ENCODE results near the gene SCT.
A peak's percentile ranks its signal among the peaks of the same experiment; 100 is the strongest.

Gene SCT

DNA sequence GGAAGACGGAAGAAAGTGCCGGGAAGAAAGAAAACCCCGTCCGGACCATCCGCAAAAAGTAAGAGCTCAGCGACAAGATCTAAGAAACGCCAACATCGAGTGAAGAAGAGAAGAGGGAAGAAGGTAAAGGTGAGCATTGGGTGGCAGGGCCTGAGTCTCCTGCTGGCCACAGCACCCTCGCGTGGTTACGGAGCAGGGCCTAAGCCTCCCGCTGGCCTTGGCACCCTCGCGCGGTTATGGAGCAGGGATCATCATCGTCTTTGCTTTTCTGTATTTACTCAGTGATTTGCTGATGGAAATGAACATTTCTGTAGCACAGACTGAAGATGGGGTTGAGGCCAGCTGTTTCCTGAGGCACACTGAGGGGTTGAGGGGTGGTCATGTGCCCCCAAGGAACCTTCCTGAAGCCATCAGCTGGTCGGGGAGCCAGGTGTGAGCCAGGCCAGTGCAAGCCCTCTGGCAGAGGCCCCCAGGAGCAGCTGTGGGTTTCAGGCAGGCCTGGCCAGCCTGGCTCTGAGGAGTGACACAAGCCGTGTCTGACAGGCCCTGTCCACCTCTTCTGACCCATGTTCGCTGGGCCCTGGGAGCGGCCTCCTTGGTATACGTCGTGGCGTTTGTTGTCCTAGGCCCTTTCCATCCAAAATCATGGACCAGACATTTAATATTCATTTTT lies 25.3 kb downstream of the SCT start:
- Histone ChIP-seq H3K4me2 (ENCODE audit: low read length, poor library complexity, severe bottlenecking) (no peak overlapping the region), H2BK5ac (ENCODE audit: low read depth, low read length, poor library complexity, severe bottlenecking) (no peak overlapping the region), H3K4me3 (ENCODE audit: insufficient read depth in 1 of 2, low read depth in 1 of 2, low read length in 2 of 2) (no peak overlapping the region), H2BK120ac (ENCODE audit: low read depth, low read length) (no peak overlapping the region), H3K9me3 (ENCODE audit: control insufficient read depth, low read length) (no peaks in the 10 kb centered on the region), H3K36me3 (ENCODE audit: control insufficient read depth in 1 of 2, insufficient read depth in 2 of 2, low read depth in 1 of 2, low read length in 2 of 2) (peaks cover 86 to 88% of the 10 kb centered on the region in 2 experiments), H3K23ac (ENCODE audit: low read length in 2 of 2) (no peak overlapping the region), H4K8ac (ENCODE audit: low read length) (no peak overlapping the region), H2BK15ac (ENCODE audit: low read depth, poor library complexity, severe bottlenecking) (no peak overlapping the region), H3K14ac (ENCODE audit: low read length in 2 of 2) (no peak overlapping the region), H3K4ac (ENCODE audit: low read depth in 1 of 2, low read length in 2 of 2) (no peak overlapping the region), H3K79me1 (replicated peaks; ENCODE audit: low read length, poor library complexity, severe bottlenecking) (peaks cover 49% of the 10 kb centered on the region), H2AFZ (ENCODE audit: low read depth, low read length) (no peak overlapping the region), H3K9ac (ENCODE audit: low read length) (no peak overlapping the region), H3K27me3 (ENCODE audit: control insufficient read depth in 1 of 2, insufficient read depth in 1 of 2, low read length in 2 of 2) (no peaks in the 10 kb centered on the region), H3K18ac (ENCODE audit: low read depth in 1 of 2, low read length in 2 of 2) (no peak overlapping the region), H4K91ac (ENCODE audit: low read length) (no peak overlapping the region), H3K4me1 (ENCODE audit: control insufficient read depth, insufficient read depth, low read depth, low read length) (peaks cover 4% of the 10 kb centered on the region), H3K27ac (ENCODE audit: low read length, poor library complexity, severe bottlenecking) (no peak overlapping the region), H2BK12ac (ENCODE audit: low read length in 2 of 2) (no peak overlapping the region), H2AK5ac (ENCODE audit: low read length, severe bottlenecking) (no peak overlapping the region)
- 97% methylated on average over 18 of the region's 23 CpGs for WGBS
- no peak for DNase-seq

DNA sequence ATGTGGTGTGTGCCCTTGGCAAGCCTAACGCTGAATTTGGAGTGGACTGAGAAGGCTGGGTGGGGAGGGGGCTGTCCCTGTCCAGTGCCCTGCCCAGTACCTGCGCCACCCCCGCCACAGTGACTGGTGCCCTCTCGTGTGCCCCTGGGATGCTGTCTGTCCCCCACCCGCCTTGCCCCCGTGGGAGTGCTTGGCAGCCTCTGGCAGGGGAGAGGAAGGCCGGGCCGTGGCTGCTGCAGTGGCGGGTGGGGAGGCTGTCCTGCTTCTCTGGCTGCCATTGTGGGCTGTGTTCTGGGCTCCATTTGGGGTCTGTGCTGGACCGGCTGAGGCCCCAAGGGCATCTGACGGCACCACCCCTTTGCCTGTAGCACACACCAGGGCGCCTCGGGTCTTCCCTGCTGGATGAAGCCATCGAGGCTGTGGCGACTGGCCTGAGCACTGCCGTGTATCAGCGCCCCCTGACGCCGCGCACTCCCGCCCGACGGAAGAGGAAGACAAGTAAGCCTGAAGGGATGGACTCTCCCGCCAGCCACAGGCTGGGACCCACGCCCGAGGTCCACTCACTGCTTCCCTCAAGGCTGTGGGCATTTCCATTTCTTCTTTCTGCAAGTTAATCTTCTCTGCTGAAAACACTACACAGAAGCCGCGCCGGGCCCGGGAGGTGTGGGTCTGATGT lies 28.8 kb downstream of the SCT start:
- Histone ChIP-seq H2AFZ (ENCODE audit: low read depth, low read length) (no peak overlapping the region), H2BK5ac (ENCODE audit: low read depth, low read length, poor library complexity, severe bottlenecking) (no peak overlapping the region), H3K23ac (ENCODE audit: low read length in 2 of 2) (no peak overlapping the region), H3K79me1 (replicated peaks; ENCODE audit: low read length, poor library complexity, severe bottlenecking) (peaks cover 56% of the 10 kb centered on the region), H2AK5ac (ENCODE audit: low read length, severe bottlenecking) (no peak overlapping the region), H2BK15ac (ENCODE audit: low read depth, poor library complexity, severe bottlenecking) (no peak overlapping the region), H3K9me3 (ENCODE audit: control insufficient read depth, low read length) (no peaks in the 10 kb centered on the region), H4K8ac (ENCODE audit: low read length) (no peak overlapping the region), H3K36me3 (ENCODE audit: control insufficient read depth in 1 of 2, insufficient read depth in 2 of 2, low read depth in 1 of 2, low read length in 2 of 2) (peaks cover 87 to 91% of the 10 kb centered on the region in 2 experiments), H2BK12ac (ENCODE audit: low read length in 2 of 2) (no peak overlapping the region), H3K14ac (ENCODE audit: low read length in 2 of 2) (no peak overlapping the region), H3K4ac (ENCODE audit: low read depth in 1 of 2, low read length in 2 of 2) (no peak overlapping the region), H3K4me1 (ENCODE audit: control insufficient read depth, insufficient read depth, low read depth, low read length) (peaks cover 3% of the 10 kb centered on the region), H3K4me2 (ENCODE audit: low read length, poor library complexity, severe bottlenecking) (no peak overlapping the region), H3K18ac (ENCODE audit: low read depth in 1 of 2, low read length in 2 of 2) (no peak overlapping the region), H2BK120ac (ENCODE audit: low read depth, low read length) (no peak overlapping the region), H3K9ac (ENCODE audit: low read length) (no peak overlapping the region), H4K91ac (ENCODE audit: low read length) (peak overlapping the region; percentile 5), H3K27ac (ENCODE audit: low read length, poor library complexity, severe bottlenecking) (no peak overlapping the region), H3K4me3 (ENCODE audit: insufficient read depth in 1 of 2, low read depth in 1 of 2, low read length in 2 of 2) (no peak overlapping the region), H3K27me3 (ENCODE audit: control insufficient read depth in 1 of 2, insufficient read depth in 1 of 2, low read length in 2 of 2) (no peaks in the 10 kb centered on the region)
- 96% methylated on average over 30 of the region's 30 CpGs for WGBS
- no peak for DNase-seq

DNA sequence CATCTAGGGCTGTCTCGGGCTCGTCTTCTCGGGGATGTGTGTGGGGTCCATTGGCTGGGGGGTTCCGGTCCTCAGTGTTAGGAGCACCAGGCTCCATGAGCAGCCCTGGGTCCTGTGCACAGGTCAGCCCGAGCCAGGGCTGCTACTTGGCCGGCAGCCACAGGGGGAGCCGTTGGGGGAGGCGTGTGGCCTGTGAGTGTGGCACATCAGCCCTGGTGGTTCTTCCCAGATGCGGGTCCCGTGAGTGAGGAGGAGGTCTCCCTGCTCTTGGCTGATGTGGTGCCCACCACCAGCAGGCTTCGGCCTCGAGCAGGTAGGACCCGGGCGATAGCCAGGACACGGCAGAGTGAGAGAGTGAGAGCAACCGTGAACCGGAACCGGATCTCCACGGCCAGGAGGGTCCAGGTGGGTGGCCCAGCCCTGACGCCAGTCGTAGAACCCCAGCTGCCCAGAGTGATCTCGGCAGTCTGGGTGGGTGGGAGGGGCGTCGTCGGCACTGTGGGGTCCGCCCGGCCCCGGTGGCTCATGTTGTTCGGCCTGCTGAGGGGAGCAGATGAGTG lies 29.7 kb downstream of the SCT start:
- no peaks in the 10 kb centered on the region for H3K27me3 ChIP-seq (ENCODE audit: control insufficient read depth in 1 of 2, insufficient read depth in 1 of 2, low read length in 2 of 2)
- H2BK5ac ChIP-seq (ENCODE audit: low read depth, low read length, poor library complexity, severe bottlenecking): no peak overlapping the region
- no peak overlapping the region for H3K4me3 ChIP-seq (ENCODE audit: insufficient read depth in 1 of 2, low read depth in 1 of 2, low read length in 2 of 2)
- H3K27ac ChIP-seq (ENCODE audit: low read length, poor library complexity, severe bottlenecking): no peak overlapping the region
- no peak overlapping the region for H2AFZ ChIP-seq (ENCODE audit: low read depth, low read length)
- no peak overlapping the region for H3K4me2 ChIP-seq (ENCODE audit: low read length, poor library complexity, severe bottlenecking)
- no peak overlapping the region for H3K18ac ChIP-seq (ENCODE audit: low read depth in 1 of 2, low read length in 2 of 2)
- H2BK15ac ChIP-seq (ENCODE audit: low read depth, poor library complexity, severe bottlenecking): no peak overlapping the region
- no peak for DNase-seq
- peaks cover 88 to 91% of the 10 kb centered on the region in 2 experiments for H3K36me3 ChIP-seq (ENCODE audit: control insufficient read depth in 1 of 2, insufficient read depth in 2 of 2, low read depth in 1 of 2, low read length in 2 of 2)
- no peak overlapping the region for H4K8ac ChIP-seq (ENCODE audit: low read length)
- peaks cover 3% of the 10 kb centered on the region for H3K4me1 ChIP-seq (ENCODE audit: control insufficient read depth, insufficient read depth, low read depth, low read length)
- H3K79me1 ChIP-seq (replicated peaks; ENCODE audit: low read length, poor library complexity, severe bottlenecking): peaks cover 62% of the 10 kb centered on the region
- H2BK12ac ChIP-seq (ENCODE audit: low read length in 2 of 2): no peak overlapping the region
- no peak overlapping the region for H4K91ac ChIP-seq (ENCODE audit: low read length)
- no peak overlapping the region for H3K23ac ChIP-seq (ENCODE audit: low read length in 2 of 2)
- H2AK5ac ChIP-seq (ENCODE audit: low read length, severe bottlenecking): no peak overlapping the region
- H2BK120ac ChIP-seq (ENCODE audit: low read depth, low read length): no peak overlapping the region
- H3K9me3 ChIP-seq (ENCODE audit: control insufficient read depth, low read length): no peaks in the 10 kb centered on the region
- H3K9ac ChIP-seq (ENCODE audit: low read length): no peak overlapping the region
- no peak overlapping the region for H3K4ac ChIP-seq (ENCODE audit: low read depth in 1 of 2, low read length in 2 of 2)
- no peak overlapping the region for H3K14ac ChIP-seq (ENCODE audit: low read length in 2 of 2)
- 95% methylated on average over 26 of the region's 29 CpGs for WGBS

DNA sequence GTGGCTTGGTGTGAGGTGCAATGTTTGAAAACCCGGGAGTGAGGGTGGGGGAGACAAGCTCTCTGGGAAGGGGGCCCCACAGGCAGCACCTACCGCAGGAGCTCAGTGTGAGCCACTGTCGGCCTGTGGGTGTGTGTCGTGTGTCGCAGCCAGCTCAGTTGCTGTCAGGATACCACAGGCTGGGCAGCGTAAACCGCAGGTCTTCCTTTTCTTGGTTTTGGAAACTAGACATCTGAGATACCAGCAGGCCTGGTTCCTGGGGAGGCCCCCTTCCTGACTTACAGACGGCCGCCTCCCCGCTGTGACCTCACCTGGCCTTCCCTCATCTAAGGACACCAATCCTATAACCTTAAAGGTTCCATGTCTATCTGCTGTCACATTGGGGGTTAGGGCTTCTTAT lies 30.6 kb downstream of the SCT start:
- peaks cover 3% of the 10 kb centered on the region for H3K4me1 ChIP-seq (ENCODE audit: control insufficient read depth, insufficient read depth, low read depth, low read length)
- no peak overlapping the region for H2AFZ ChIP-seq (ENCODE audit: low read depth, low read length)
- H3K4me2 ChIP-seq (ENCODE audit: low read length, poor library complexity, severe bottlenecking): no peak overlapping the region
- no peak overlapping the region for H4K91ac ChIP-seq (ENCODE audit: low read length)
- no peak for DNase-seq
- no peak overlapping the region for H4K8ac ChIP-seq (ENCODE audit: low read length)
- H2BK12ac ChIP-seq (ENCODE audit: low read length in 2 of 2): no peak overlapping the region
- peaks cover 85 to 89% of the 10 kb centered on the region in 2 experiments for H3K36me3 ChIP-seq (ENCODE audit: control insufficient read depth in 1 of 2, insufficient read depth in 2 of 2, low read depth in 1 of 2, low read length in 2 of 2)
- H3K18ac ChIP-seq (ENCODE audit: low read depth in 1 of 2, low read length in 2 of 2): no peak overlapping the region
- no peak overlapping the region for H2BK120ac ChIP-seq (ENCODE audit: low read depth, low read length)
- no peaks in the 10 kb centered on the region for H3K9me3 ChIP-seq (ENCODE audit: control insufficient read depth, low read length)
- no peak overlapping the region for H3K27ac ChIP-seq (ENCODE audit: low read length, poor library complexity, severe bottlenecking)
- no peak overlapping the region for H3K4me3 ChIP-seq (ENCODE audit: insufficient read depth in 1 of 2, low read depth in 1 of 2, low read length in 2 of 2)
- no peak overlapping the region for H3K23ac ChIP-seq (ENCODE audit: low read length in 2 of 2)
- no peak overlapping the region for H3K14ac ChIP-seq (ENCODE audit: low read length in 2 of 2)
- no peak overlapping the region for H3K9ac ChIP-seq (ENCODE audit: low read length)
- H2BK15ac ChIP-seq (ENCODE audit: low read depth, poor library complexity, severe bottlenecking): no peak overlapping the region
- no peak overlapping the region for H3K4ac ChIP-seq (ENCODE audit: low read depth in 1 of 2, low read length in 2 of 2)
- no peak overlapping the region for H2BK5ac ChIP-seq (ENCODE audit: low read depth, low read length, poor library complexity, severe bottlenecking)
- no peaks in the 10 kb centered on the region for H3K27me3 ChIP-seq (ENCODE audit: control insufficient read depth in 1 of 2, insufficient read depth in 1 of 2, low read length in 2 of 2)
- no peak overlapping the region for H2AK5ac ChIP-seq (ENCODE audit: low read length, severe bottlenecking)
- H3K79me1 ChIP-seq (replicated peaks; ENCODE audit: low read length, poor library complexity, severe bottlenecking): peaks cover 57% of the 10 kb centered on the region
- 93% methylated on average over 7 of the region's 10 CpGs for WGBS
